Natural killer cell treated with Interleukin-12 subunit alpha and Interleukin-12 subunit beta and Interleukin-15 and Interleukin-18, amount 100 ng/mL, for 72 hours (primary cell): ENCODE results near the gene ZC3H13. TPM values are rescaled to one million over a fixed set of nuclear protein-coding genes. Genes with fewer than 3 reads are reported as not detected.

Source experiments
- ATAC-seq, 2 donors: fragments of 150-1000 bp; cut with Tn5 transposase in 1 of 2; sonication (Bioruptor Pico), chemical (Tn5 transposase) in 1 of 2; 2 replicates each; pipeline ENCODE4 v1.10.0; 2021
- DNase-seq: peaks from one replicate; pipeline ENCODE4 v3.0.0; 2022; ENCODE audit warnings: low spot score
- H3K27ac Mint-ChIP-seq, 2 donors: 1 replicate in 1 of 2; 2 replicates in 1 of 2; pipeline ENCODE4 v1.8.0; 2022; ENCODE audit warnings: mixed read lengths in 2 of 2, mild to moderate bottlenecking in 1 of 2, moderate library complexity in 1 of 2
- H3K27me3 Mint-ChIP-seq, 2 donors: 1 replicate in 1 of 2; 2 replicates in 1 of 2; pipeline ENCODE4 v1.8.0; 2022; ENCODE audit warnings: mixed read lengths in 2 of 2
- H3K36me3 Mint-ChIP-seq: one replicate; pipeline ENCODE4 v1.8.0; 2022; ENCODE audit warnings: mixed read lengths
- H3K4me1 Mint-ChIP-seq, 2 donors: 1 replicate in 1 of 2; 2 replicates in 1 of 2; pipeline ENCODE4 v1.8.0; 2022; ENCODE audit warnings: low read depth in 2 of 2, mixed read lengths in 2 of 2, mild to moderate bottlenecking in 1 of 2
- H3K4me3 Mint-ChIP-seq: one replicate; pipeline ENCODE4 v1.8.0; 2022; ENCODE audit warnings: mixed read lengths
- H3K9me3 Mint-ChIP-seq: 2 replicates; pipeline ENCODE4 v1.8.0; 2022; ENCODE audit warnings: mixed read lengths
- total RNA-seq, 2 donors: library from RNA; stranded (reverse); gene quantifications; one replicate each; pipeline ENCODE4 v1.2.3, GENCODE V29; 2022

ZC3H13 gene
- total RNA-seq, 2 donors from 2014 or later, result 49.1 to 65.0 TPM

DNA sequence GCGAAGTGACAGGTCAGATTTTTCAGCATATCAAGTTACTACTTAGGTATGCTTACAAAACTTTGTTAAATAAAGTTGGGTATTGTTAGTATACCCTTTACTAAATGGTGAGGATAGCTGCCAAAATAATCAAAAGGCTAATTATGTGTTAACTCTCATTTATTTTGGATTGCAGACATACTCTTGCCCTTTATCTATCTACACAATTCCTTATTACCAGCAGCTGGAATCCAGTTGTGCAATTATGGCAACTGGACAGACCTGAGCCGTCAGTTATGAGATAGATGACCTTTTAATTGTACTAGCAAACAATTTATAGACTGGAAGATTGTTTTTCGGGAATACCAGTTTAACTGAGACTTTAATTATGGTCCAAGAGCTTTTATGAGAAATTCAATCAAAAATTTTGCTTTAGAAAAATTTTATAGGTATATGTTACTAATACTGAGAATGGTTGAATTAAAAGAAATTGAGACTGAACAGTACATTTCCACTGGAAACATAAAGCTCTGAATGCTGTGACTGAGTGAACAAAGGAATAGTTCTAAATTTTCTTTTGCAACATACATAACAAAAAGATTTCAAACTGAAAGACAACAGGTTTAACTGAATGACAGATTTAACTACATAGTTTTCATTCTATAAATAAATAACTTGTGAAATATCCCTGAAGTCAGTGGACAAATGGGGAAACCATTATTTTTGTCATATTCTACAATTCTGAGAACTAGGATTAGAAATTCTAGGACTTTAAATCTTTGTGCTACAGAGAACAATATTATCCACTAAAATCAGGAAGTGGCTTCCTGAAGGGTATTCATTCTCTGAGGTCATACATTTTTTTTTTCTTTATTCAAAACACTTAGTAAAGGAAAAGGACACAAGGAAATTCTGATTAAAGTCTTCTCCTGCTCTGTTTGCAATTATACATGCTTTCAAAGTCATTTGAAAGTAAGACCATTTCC, 97.4 kb downstream of the ZC3H13 start:
- no peaks in the 10 kb centered on the region for H3K27me3 Mint-ChIP-seq
- no peak overlapping the region for H3K27ac Mint-ChIP-seq
- DNase-seq (no peak), ATAC-seq (no peak)
- peaks cover 20% of the 10 kb centered on the region for H3K36me3 Mint-ChIP-seq
- H3K4me3 Mint-ChIP-seq, result no peak overlapping the region
- H3K4me1 Mint-ChIP-seq, result no peaks in the 10 kb centered on the region
- H3K9me3 Mint-ChIP-seq, result no peaks in the 10 kb centered on the region

GRCh38 chr13:45953082-45953481, 99.5 kb downstream of the ZC3H13 start:
- no peaks in the 10 kb centered on the region for H3K4me1 Mint-ChIP-seq
- no peak overlapping the region for H3K27ac Mint-ChIP-seq
- no peaks in the 10 kb centered on the region for H3K27me3 Mint-ChIP-seq
- DNase-seq (no peak), ATAC-seq (no peak)
- peaks cover 13% of the 10 kb centered on the region for H3K36me3 Mint-ChIP-seq
- H3K9me3 Mint-ChIP-seq, result no peaks in the 10 kb centered on the region
- H3K4me3 Mint-ChIP-seq, result no peak overlapping the region

DNA sequence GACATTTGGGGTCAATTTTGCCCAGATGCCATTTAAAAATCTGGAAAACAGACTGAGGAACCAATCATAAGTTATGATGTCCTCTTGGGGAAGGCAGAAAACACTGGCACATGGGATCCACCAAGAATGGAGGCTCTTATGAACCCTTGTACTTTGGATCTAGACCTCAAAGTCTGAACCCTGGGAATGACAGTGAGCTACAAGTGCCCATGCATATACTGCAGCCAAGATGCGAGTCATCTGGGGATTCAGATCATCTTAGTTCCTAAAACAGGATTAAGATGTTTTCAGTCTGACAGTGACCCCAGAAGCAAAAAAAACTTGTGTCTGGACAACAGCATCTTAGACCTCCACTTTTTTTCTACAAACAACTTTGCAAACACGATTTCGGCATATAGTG, 100.8 kb downstream of the ZC3H13 start:
- Mint-ChIP-seq H3K4me1 (peaks cover 0 to 3% of the 10 kb centered on the region in 2 donors), H3K36me3 (peaks cover 9% of the 10 kb centered on the region), H3K4me3 (no peak overlapping the region), H3K9me3 (no peaks in the 10 kb centered on the region), H3K27ac (no peak overlapping the region), H3K27me3 (no peaks in the 10 kb centered on the region)
- DNase-seq (no peak), ATAC-seq (no peak)

DNA sequence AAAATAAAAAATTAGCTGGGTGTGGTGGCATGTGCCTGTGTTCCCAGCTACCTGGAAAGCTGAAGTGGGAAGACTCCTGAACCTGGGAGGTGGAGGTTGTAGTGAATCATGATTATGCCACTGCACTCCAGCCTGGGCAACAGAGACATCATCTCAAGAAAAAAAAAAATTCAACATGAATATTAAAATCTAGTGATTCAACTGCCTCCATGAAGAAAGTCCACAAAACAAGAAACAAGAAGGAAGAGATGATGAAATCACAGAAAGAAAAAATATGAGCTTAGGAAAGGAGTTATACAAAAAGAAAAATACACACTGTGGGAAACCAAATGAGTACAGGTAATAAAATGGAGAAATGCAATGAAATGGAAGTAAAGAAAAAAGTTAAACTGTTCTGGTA, 101.4 kb downstream of the ZC3H13 start:
- Mint-ChIP-seq H3K27me3 (no peaks in the 10 kb centered on the region), H3K27ac (no peak overlapping the region), H3K4me3 (no peak overlapping the region), H3K4me1 (peaks cover 0 to 5% of the 10 kb centered on the region in 2 donors), H3K9me3 (no peaks in the 10 kb centered on the region), H3K36me3 (peaks cover 3% of the 10 kb centered on the region)
- DNase-seq, result no peak
- no peak for ATAC-seq

DNA sequence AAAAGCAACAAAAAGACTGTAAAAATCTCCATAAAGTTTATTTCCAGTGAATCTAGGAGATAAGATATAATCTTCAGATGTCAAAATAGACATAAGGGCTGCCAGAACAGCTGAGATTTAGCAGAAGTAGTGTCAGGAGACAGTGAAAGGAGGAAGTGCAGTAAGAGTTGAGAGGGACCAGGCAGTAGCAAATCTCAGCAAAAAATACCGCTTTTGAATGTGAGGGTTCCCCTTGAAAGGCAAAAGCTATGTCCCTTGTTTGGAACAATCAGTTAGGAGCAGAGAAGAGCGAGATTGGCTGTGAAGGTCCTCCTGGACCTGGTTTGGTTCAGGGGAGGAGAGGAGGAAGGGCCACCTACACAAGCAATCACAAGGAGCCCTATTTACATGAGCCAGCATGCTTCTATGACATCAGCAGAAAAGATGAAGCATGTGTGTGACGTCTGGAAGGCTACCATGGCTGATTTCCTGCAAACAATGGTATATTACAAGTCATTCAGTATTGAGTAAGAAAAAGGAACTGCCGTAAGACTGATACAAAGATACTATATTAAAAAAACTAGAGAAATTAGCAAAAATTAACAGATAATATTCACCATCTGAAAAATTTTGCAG, 102.1 kb downstream of the ZC3H13 start:
- no peak overlapping the region for H3K4me3 Mint-ChIP-seq
- ATAC-seq (no peak), DNase-seq (no peak)
- no peaks in the 10 kb centered on the region for H3K9me3 Mint-ChIP-seq
- H3K27me3 Mint-ChIP-seq, result no peaks in the 10 kb centered on the region
- no peak overlapping the region for H3K27ac Mint-ChIP-seq
- H3K36me3 Mint-ChIP-seq, result no peaks in the 10 kb centered on the region
- H3K4me1 Mint-ChIP-seq, result peaks cover 0 to 5% of the 10 kb centered on the region in 2 donors

GRCh38 chr13:45949161-45949560, 103.4 kb downstream of the ZC3H13 start:
- DNase-seq (no peak), ATAC-seq (no peak)
- Mint-ChIP-seq H3K4me3 (no peak overlapping the region), H3K4me1 (peaks cover 0 to 5% of the 10 kb centered on the region in 2 donors), H3K27me3 (no peaks in the 10 kb centered on the region), H3K9me3 (no peaks in the 10 kb centered on the region), H3K36me3 (no peaks in the 10 kb centered on the region), H3K27ac (no peak overlapping the region)

DNA sequence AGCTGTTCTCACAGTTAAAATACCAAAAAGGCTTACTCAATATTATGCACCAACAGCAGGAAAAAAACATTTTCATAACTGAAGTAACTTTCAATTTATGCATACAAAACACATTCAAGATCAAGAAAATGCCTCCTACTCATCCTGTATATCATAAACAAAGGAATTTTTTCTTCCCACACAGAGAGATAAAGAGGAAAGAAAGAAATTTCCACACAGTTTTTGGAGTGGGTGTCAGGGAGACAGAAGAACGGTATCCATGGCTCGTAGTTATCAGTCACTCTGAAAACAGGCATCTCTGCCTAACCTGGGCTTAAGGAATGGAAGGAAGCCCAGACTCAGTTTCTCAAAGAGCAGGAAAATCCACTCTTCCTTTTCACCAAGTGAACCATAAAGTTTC, 108.6 kb downstream of the ZC3H13 start:
- H3K4me1 Mint-ChIP-seq, result peaks cover 0 to 5% of the 10 kb centered on the region in 2 donors
- H3K36me3 Mint-ChIP-seq, result no peaks in the 10 kb centered on the region
- ATAC-seq, result no peak
- no peak overlapping the region for H3K27ac Mint-ChIP-seq
- DNase-seq, result no peak
- H3K9me3 Mint-ChIP-seq, result no peaks in the 10 kb centered on the region
- H3K27me3 Mint-ChIP-seq, result peaks cover 11 to 14% of the 10 kb centered on the region in 2 donors
- H3K4me3 Mint-ChIP-seq, result no peak overlapping the region

DNA sequence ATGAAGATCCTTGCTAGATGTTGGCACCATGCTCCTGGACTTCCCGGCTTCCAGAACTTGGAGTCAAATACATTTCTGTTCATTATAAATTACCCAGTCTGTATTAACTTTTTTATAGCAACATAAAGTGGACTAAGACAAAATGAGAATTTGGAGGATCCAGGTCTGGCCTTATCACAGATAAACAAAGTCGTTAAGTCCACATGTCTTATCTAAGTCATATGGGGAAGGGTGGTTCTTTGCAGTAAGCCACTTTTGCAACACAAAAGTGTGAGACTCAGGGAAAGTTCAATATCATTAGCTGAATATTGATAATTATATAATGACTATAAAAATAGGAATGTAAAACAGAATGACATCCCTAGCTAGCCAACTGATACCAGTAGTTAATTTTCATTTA, 109.4 kb downstream of the ZC3H13 start:
- Mint-ChIP-seq H3K9me3 (no peaks in the 10 kb centered on the region), H3K36me3 (no peaks in the 10 kb centered on the region), H3K4me1 (peaks cover 0 to 5% of the 10 kb centered on the region in 2 donors), H3K4me3 (no peak overlapping the region), H3K27ac (no peak overlapping the region), H3K27me3 (peaks cover 13 to 14% of the 10 kb centered on the region in 2 donors)
- ATAC-seq (no peak), DNase-seq (no peak)

GRCh38 chr13:45941261-45941660, 111.3 kb downstream of the ZC3H13 start:
- peaks cover 14 to 15% of the 10 kb centered on the region in 2 donors for H3K27me3 Mint-ChIP-seq

DNA sequence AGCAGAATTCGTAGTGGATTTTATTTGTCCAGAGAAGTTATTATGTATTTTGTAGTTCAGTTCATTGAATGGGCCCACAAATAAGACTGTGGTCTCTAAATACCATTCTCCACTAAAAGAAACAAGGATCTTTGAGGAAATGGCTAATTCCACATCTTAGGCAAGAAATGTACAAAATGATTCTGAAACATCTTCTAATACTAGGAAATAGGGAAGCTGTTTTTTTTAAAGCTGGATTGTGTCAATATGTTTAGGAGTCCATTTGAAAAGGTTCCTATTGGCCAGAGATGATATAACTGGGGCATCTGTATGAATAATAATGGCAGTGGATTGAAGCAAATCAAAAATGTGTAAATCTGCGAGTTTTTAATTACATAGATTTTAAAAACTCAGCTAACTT, 112.5 kb downstream of the ZC3H13 start:
- no peak for DNase-seq
- no peaks in the 10 kb centered on the region for H3K36me3 Mint-ChIP-seq
- ATAC-seq, result no peak
- H3K27me3 Mint-ChIP-seq, result peaks cover 15 to 22% of the 10 kb centered on the region in 2 donors
- H3K4me3 Mint-ChIP-seq, result no peak overlapping the region
- no peak overlapping the region for H3K27ac Mint-ChIP-seq
- no peaks in the 10 kb centered on the region for H3K4me1 Mint-ChIP-seq
- no peaks in the 10 kb centered on the region for H3K9me3 Mint-ChIP-seq

More at GRCh38 chr13:45941261-45941660, 111.3 kb downstream of the ZC3H13 start:
- H3K9me3 Mint-ChIP-seq, result no peaks in the 10 kb centered on the region
- no peaks in the 10 kb centered on the region for H3K36me3 Mint-ChIP-seq
- DNase-seq (no peak), ATAC-seq (no peak)
- H3K27ac Mint-ChIP-seq, result no peak overlapping the region
- H3K4me3 Mint-ChIP-seq, result no peak overlapping the region
- no peaks in the 10 kb centered on the region for H3K4me1 Mint-ChIP-seq

GRCh38 chr13:45936621-45937020, 115.9 kb downstream of the ZC3H13 start:
- DNase-seq (no peak), ATAC-seq (no peak)
- H3K27ac Mint-ChIP-seq, result no peak overlapping the region
- H3K4me1 Mint-ChIP-seq, result no peaks in the 10 kb centered on the region
- H3K27me3 Mint-ChIP-seq, result peaks cover 18 to 36% of the 10 kb centered on the region in 2 donors
- no peaks in the 10 kb centered on the region for H3K36me3 Mint-ChIP-seq
- no peak overlapping the region for H3K4me3 Mint-ChIP-seq
- no peaks in the 10 kb centered on the region for H3K9me3 Mint-ChIP-seq

DNA sequence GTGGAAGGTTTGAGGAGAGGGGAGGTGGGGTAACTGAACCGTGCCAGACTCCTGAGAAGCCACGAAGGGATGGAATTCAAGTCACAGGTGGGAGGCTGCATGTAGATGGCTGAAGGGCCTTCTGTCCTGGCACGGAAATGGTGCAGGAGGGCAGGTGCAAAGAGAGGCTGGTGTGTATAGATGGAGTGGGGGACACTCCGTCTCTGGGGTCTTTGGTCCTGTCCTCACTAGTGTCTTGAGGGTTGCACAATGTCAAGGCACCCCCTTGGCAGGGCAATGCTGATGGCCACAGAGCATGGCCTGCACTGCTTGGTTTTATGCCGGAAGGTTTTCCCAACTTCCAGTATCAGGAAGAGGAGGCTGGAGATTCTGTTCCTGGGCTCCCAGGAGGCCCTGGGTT, 118.3 kb downstream of the ZC3H13 start:
- Mint-ChIP-seq H3K4me3 (no peak overlapping the region), H3K36me3 (no peaks in the 10 kb centered on the region)
- DNase-seq, result no peak

GRCh38 chr13:45933203-45933908, 119.2 kb downstream of the ZC3H13 start:
- H3K4me3 Mint-ChIP-seq, result no peak overlapping the region

More for the DNA sequence above, 118.3 kb downstream of the ZC3H13 start:
- Mint-ChIP-seq H3K4me1 (no peaks in the 10 kb centered on the region), H3K9me3 (no peaks in the 10 kb centered on the region), H3K27ac (no peak overlapping the region), H3K27me3 (peaks cover 17 to 31% of the 10 kb centered on the region in 2 donors)
- no peak for ATAC-seq

GRCh38 chr13:45932676-45933075, 119.9 kb downstream of the ZC3H13 start:
- no peaks in the 10 kb centered on the region for H3K9me3 Mint-ChIP-seq
- H3K4me3 Mint-ChIP-seq, result no peak overlapping the region
- no peak overlapping the region for H3K27ac Mint-ChIP-seq
- peaks cover 17 to 31% of the 10 kb centered on the region in 2 donors for H3K27me3 Mint-ChIP-seq
- no peaks in the 10 kb centered on the region for H3K4me1 Mint-ChIP-seq
- DNase-seq (no peak), ATAC-seq (no peak)
- no peaks in the 10 kb centered on the region for H3K36me3 Mint-ChIP-seq

More at GRCh38 chr13:45933203-45933908, 119.2 kb downstream of the ZC3H13 start:
- Mint-ChIP-seq H3K9me3 (no peaks in the 10 kb centered on the region), H3K4me1 (no peaks in the 10 kb centered on the region), H3K36me3 (no peaks in the 10 kb centered on the region), H3K27me3 (peaks cover 15 to 31% of the 10 kb centered on the region in 2 donors), H3K27ac (no peak overlapping the region)
- DNase-seq (no peak), ATAC-seq (no peak)
